Measurements from ENCODE around the gene OMD. TPM values are rescaled to one million over a fixed set of nuclear protein-coding genes. Genes with fewer than 3 reads are reported as not detected.

OMD gene
- total and polyA plus RNA-seq, 2 donors from 2014 or later = 0.52 to 3.2 TPM

GRCh38 chr9:92373167-92373566 lies 51.1 kb downstream of the OMD start:
- no peak overlapping the region for H3K27ac ChIP-seq (ENCODE audit: low read depth in 2 of 2, low read length in 2 of 2)
- H3K27me3 ChIP-seq (ENCODE audit: control insufficient read depth, insufficient read depth, low read length) = no peaks in the 10 kb centered on the region
- no peak for DNase-seq
- no peaks in the 10 kb centered on the region for H3K36me3 ChIP-seq (ENCODE audit: control insufficient read depth in 2 of 3, insufficient read depth in 3 of 3, low read length in 3 of 3)
- no peaks in the 10 kb centered on the region for H3K4me1 ChIP-seq (ENCODE audit: control insufficient read depth in 2 of 3, insufficient read depth in 2 of 3, low read depth in 1 of 3, low read length in 3 of 3)
- H3K9me3 ChIP-seq (ENCODE audit: control insufficient read depth in 2 of 3, insufficient read depth in 1 of 3, low read length in 3 of 3) = no peaks in the 10 kb centered on the region
- TF ChIP-seq CTCF (IDR thresholded peaks at IDR 0.05; ENCODE audit: borderline replicate concordance, extremely low read depth, insufficient read depth) = no peak
- H3K9ac ChIP-seq (ENCODE audit: low read length in 3 of 3) = no peak overlapping the region
- FAIRE-seq = no peak
- H3K4me3 ChIP-seq (ENCODE audit: low read length in 3 of 3) = no peak overlapping the region
- intact Hi-C loops (cut with DNase I) = no loop called here

GRCh38 chr9:92369075-92369474 lies 55.2 kb downstream of the OMD start:
- no peaks in the 10 kb centered on the region for H3K4me1 ChIP-seq (ENCODE audit: control insufficient read depth in 2 of 3, insufficient read depth in 2 of 3, low read depth in 1 of 3, low read length in 3 of 3)
- H3K27me3 ChIP-seq (ENCODE audit: control insufficient read depth, insufficient read depth, low read length) = no peaks in the 10 kb centered on the region
- H3K4me3 ChIP-seq (ENCODE audit: low read length in 3 of 3) = no peak overlapping the region
- FAIRE-seq (no peak), DNase-seq (no peak)
- H3K36me3 ChIP-seq (ENCODE audit: control insufficient read depth in 2 of 3, insufficient read depth in 3 of 3, low read length in 3 of 3) = no peaks in the 10 kb centered on the region
- no peak for TF ChIP-seq CTCF (IDR thresholded peaks at IDR 0.05; ENCODE audit: borderline replicate concordance, extremely low read depth, insufficient read depth)
- intact Hi-C loops (cut with DNase I) = no loop called here
- H3K27ac ChIP-seq (ENCODE audit: low read depth in 2 of 2, low read length in 2 of 2) = no peak overlapping the region
- no peak overlapping the region for H3K9ac ChIP-seq (ENCODE audit: low read length in 3 of 3)
- H3K9me3 ChIP-seq (ENCODE audit: control insufficient read depth in 2 of 3, insufficient read depth in 1 of 3, low read length in 3 of 3) = no peaks in the 10 kb centered on the region

Other genes starting within 250 kb of the OMD start
- 98.3 TPM for gene IARS1, start 130.8 kb downstream of the OMD start, total RNA-seq
- gene IARS1, start 130.8 kb downstream of the OMD start, polyA plus RNA-seq (ENCODE audit: insufficient read depth, low read depth, low replicate concordance) = 30.7 TPM
- 32.4 TPM for gene NOL8, start 99.1 kb downstream of the OMD start, total RNA-seq
- 10.8 TPM for gene NOL8, start 99.1 kb downstream of the OMD start, polyA plus RNA-seq (ENCODE audit: insufficient read depth, low read depth, low replicate concordance)
- gene CENPP, start 98.5 kb downstream of the OMD start, total RNA-seq = 4.2 TPM
- gene CENPP, start 98.5 kb downstream of the OMD start, polyA plus RNA-seq (ENCODE audit: insufficient read depth, low read depth, low replicate concordance) = 1.2 TPM
- 3.8 TPM for gene OGN, start 19.9 kb downstream of the OMD start, total RNA-seq
- gene OGN, start 19.9 kb downstream of the OMD start, polyA plus RNA-seq (ENCODE audit: insufficient read depth, low read depth, low replicate concordance) = 2.0 TPM
- gene ASPN, start 58.0 kb upstream of the OMD start, total RNA-seq = 1.5 TPM
- 3.2 TPM for gene ASPN, start 58.0 kb upstream of the OMD start, polyA plus RNA-seq (ENCODE audit: insufficient read depth, low read depth, low replicate concordance)
- gene ECM2, start 111.5 kb upstream of the OMD start, total RNA-seq = 7.6 TPM
- 5.5 TPM for gene ECM2, start 111.5 kb upstream of the OMD start, polyA plus RNA-seq (ENCODE audit: insufficient read depth, low read depth, low replicate concordance)
- gene IPPK, start 245.7 kb upstream of the OMD start, total RNA-seq = 7.3 TPM
- gene IPPK, start 245.7 kb upstream of the OMD start, polyA plus RNA-seq (ENCODE audit: insufficient read depth, low read depth, low replicate concordance) = 10.2 TPM

All from kidney (tissue), 14 donors.